Sigmoid colon (tissue), 4 donors: ENCODE data around the gene POLDIP2.

Experiments
- CTCF ChIP-seq, 4 experiments: fragments of 450-650 bp in 3 of 4; fragments of 200-600 bp in 1 of 4; IDR thresholded peaks; one replicate each; pipeline ENCODE4 v1.5.1; 2016 to 2019; ENCODE audit warnings: antibody characterized with exemption in 4 of 4, mild to moderate bottlenecking in 3 of 4, moderate library complexity in 2 of 4
- EP300 ChIP-seq, 4 donors: sonication (generic); formaldehyde crosslinking; IDR thresholded peaks; one replicate each; pipeline ENCODE4 v1.6.1; 2017; ENCODE audit warnings: antibody characterized with exemption in 4 of 4
- POLR2A ChIP-seq, 2 donors: fragments of 450-650 bp; IDR thresholded peaks; one replicate each; pipeline ENCODE4 v1.6.1; 2016; ENCODE audit warnings: antibody characterized with exemption in 2 of 2, mild to moderate bottlenecking in 2 of 2, moderate library complexity in 2 of 2

DNA sequence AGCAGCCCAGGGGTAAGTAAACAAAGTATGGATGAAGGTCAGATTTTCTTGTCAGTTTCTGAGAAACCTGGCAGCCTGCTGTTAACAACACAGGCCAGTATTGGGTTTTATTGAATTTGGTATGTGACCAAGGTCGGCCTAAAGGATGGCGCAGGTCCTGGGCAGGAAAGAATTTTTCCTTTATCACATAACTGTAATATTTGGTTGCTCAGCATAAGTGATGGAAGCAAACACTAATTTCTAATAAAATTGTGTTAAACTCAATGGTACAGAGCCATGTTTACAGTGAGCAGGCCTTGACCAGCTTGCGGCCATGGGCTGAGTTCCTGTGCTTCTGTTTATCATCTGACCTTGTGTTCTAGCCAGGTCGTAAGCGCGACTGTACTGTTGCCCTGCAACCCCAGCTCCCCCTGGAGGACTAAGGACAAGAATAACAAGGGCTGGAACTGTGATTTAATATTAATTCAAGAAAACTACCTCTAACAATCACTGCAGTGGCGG is 10.5 kb downstream of the POLDIP2 start:
- TF ChIP-seq CTCF (IDR thresholded peaks at IDR 0.05) (no peak), POLR2A (IDR thresholded peaks at IDR 0.05) (no peak), EP300 (IDR thresholded peaks at IDR 0.05) (no peak)
